Glomerular endothelial cell (primary cell): ENCODE results near the gene DNTT. TPM values are rescaled to one million over a fixed set of nuclear protein-coding genes. Genes with fewer than 3 reads are reported as not detected.
"Not testable (repeated sequence)": the region's sequence is repeated elsewhere in the genome, so short reads cannot be mapped to it uniquely, and the experiment has no call there.

Experiments
- DNase-seq: peaks from one replicate; pipeline ENCODE4 v3.0.0-alpha.2; 2011; ENCODE audit warnings: low read depth, low spot score; ENCODE audit errors: extremely low read depth
- total RNA-seq: library from RNA; depleted of rRNA; stranded (reverse); fragments of >200 nt; gene quantifications from 2 replicates; pipeline ENCODE4 v1.2.3, GENCODE V29; 2015

The DNTT gene
- total RNA-seq, 1 donor from 2014 or later, result not detected

GRCh38 chr10:96305019-96305418 is 785 bp downstream of the DNTT start:
- DNase-seq, result no peak

- DNase-seq, result no peak
These were observed 2.3 kb downstream of the DNTT start for GRCh38 chr10:96306516-96306915.

- not testable (repeated sequence) for DNase-seq
These were observed 4.6 kb downstream of the DNTT start for GRCh38 chr10:96308854-96309253.

- DNase-seq, result no peak
These were observed 5.5 kb downstream of the DNTT start for GRCh38 chr10:96309628-96310320.

GRCh38 chr10:96310321-96310669 is 6.1 kb downstream of the DNTT start:
- DNase-seq, result no peak

- DNase-seq, result no peak
These were observed 7.0 kb downstream of the DNTT start for GRCh38 chr10:96311180-96311715.

- no peak for DNase-seq
These were observed 9.1 kb downstream of the DNTT start for GRCh38 chr10:96313344-96313743.

- no peak for DNase-seq
These were observed 13.0 kb downstream of the DNTT start for GRCh38 chr10:96317067-96317833.

GRCh38 chr10:96319754-96320474 is 15.7 kb downstream of the DNTT start:
- DNase-seq, result no peak

GRCh38 chr10:96321822-96322221 is 17.6 kb downstream of the DNTT start:
- no peak for DNase-seq

- DNase-seq, result no peak
These were observed 18.0 kb downstream of the DNTT start for GRCh38 chr10:96322275-96322674.

GRCh38 chr10:96324447-96324846 is 20.2 kb downstream of the DNTT start:
- DNase-seq, result no peak

- no peak for DNase-seq
These were observed 21.6 kb downstream of the DNTT start for GRCh38 chr10:96325719-96326373.

GRCh38 chr10:96327462-96327861 is 23.2 kb downstream of the DNTT start:
- DNase-seq, result no peak

- no peak for DNase-seq
These were observed 28.9 kb downstream of the DNTT start for GRCh38 chr10:96333101-96333500.

GRCh38 chr10:96334616-96335526 is 30.6 kb downstream of the DNTT start:
- DNase-seq, result no peak

- no peak for DNase-seq
These were observed 32.9 kb downstream of the DNTT start for GRCh38 chr10:96337106-96337505.

- DNase-seq, result no peak
These were observed 34.2 kb downstream of the DNTT start for GRCh38 chr10:96338279-96338925.

- no peak for DNase-seq
These were observed 35.1 kb downstream of the DNTT start for GRCh38 chr10:96339383-96339782.
